Globus pallidus (tissue), 1 donor: ENCODE data around the gene FMNL2.
"Not testable (repeated sequence)": the region's sequence is repeated elsewhere in the genome, so short reads cannot be mapped to it uniquely, and the experiment has no call there.

Experiments
- DNase-seq: peaks from one replicate; pipeline ENCODE4 v3.0.0-alpha.2; 2015; ENCODE audit warnings: low spot score

The FMNL2 gene

GRCh38 chr2:152335016-152335725, at the start of gene FMNL2:
TSS of gene FMNL2 (plus strand) at chr2:152335174.
- peak; percentile 90 for DNase-seq

GRCh38 chr2:152292991-152293390, 42.0 kb upstream of the FMNL2 start:
- DNase-seq: no peak

- no peak for DNase-seq
Measured at GRCh38 chr2:152297715-152298114, 37.3 kb upstream of the FMNL2 start.

GRCh38 chr2:152298754-152299153, 36.2 kb upstream of the FMNL2 start:
- DNase-seq: no peak

- no peak for DNase-seq
Measured at GRCh38 chr2:152301131-152301530, 33.8 kb upstream of the FMNL2 start.

GRCh38 chr2:152303951-152304350, 31.0 kb upstream of the FMNL2 start:
- no peak for DNase-seq

GRCh38 chr2:152304836-152305235, 30.1 kb upstream of the FMNL2 start:
- DNase-seq: no peak

GRCh38 chr2:152307863-152308262, 27.1 kb upstream of the FMNL2 start:
- no peak for DNase-seq

GRCh38 chr2:152309352-152310214, 25.4 kb upstream of the FMNL2 start:
- no peak for DNase-seq

- no peak for DNase-seq
Measured at GRCh38 chr2:152319822-152320570, 15.0 kb upstream of the FMNL2 start.

- DNase-seq: no peak
Measured at GRCh38 chr2:152320814-152321213, 14.2 kb upstream of the FMNL2 start.

- DNase-seq: no peak
Measured at GRCh38 chr2:152322222-152322621, 12.8 kb upstream of the FMNL2 start.

GRCh38 chr2:152325126-152325525, 9.8 kb upstream of the FMNL2 start:
- not testable (repeated sequence) for DNase-seq

- DNase-seq: no peak
Measured at GRCh38 chr2:152326710-152327109, 8.3 kb upstream of the FMNL2 start.

- DNase-seq: no peak
Measured at GRCh38 chr2:152328013-152328412, 7.0 kb upstream of the FMNL2 start.

GRCh38 chr2:152330235-152330866, 4.6 kb upstream of the FMNL2 start:
- DNase-seq: no peak

- DNase-seq: no peak
Measured at GRCh38 chr2:152334701-152335015, 316 bp upstream of the FMNL2 start.

- DNase-seq: peak; percentile 42
Measured at GRCh38 chr2:152335726-152336118, 748 bp downstream of the FMNL2 start.

GRCh38 chr2:152336119-152336853, 1.3 kb downstream of the FMNL2 start:
- peak; percentile 51 for DNase-seq

- peak; percentile 75 for DNase-seq
Measured at GRCh38 chr2:152336854-152337510, 2.0 kb downstream of the FMNL2 start.

GRCh38 chr2:152337511-152337903, 2.5 kb downstream of the FMNL2 start:
- no peak for DNase-seq
